ENCODE results near the gene GTPBP2. TPM values are rescaled to one million over a fixed set of nuclear protein-coding genes. Genes with fewer than 3 reads are reported as not detected.
A peak's percentile ranks its signal among the peaks of the same experiment; 100 is the strongest.

Gene GTPBP2
- total and polyA plus RNA-seq, 2 of the 13 experiments (the other 11 are each of a cell fraction or from before 2014, with no cell fraction given): 26.9 to 88.2 TPM

DNA sequence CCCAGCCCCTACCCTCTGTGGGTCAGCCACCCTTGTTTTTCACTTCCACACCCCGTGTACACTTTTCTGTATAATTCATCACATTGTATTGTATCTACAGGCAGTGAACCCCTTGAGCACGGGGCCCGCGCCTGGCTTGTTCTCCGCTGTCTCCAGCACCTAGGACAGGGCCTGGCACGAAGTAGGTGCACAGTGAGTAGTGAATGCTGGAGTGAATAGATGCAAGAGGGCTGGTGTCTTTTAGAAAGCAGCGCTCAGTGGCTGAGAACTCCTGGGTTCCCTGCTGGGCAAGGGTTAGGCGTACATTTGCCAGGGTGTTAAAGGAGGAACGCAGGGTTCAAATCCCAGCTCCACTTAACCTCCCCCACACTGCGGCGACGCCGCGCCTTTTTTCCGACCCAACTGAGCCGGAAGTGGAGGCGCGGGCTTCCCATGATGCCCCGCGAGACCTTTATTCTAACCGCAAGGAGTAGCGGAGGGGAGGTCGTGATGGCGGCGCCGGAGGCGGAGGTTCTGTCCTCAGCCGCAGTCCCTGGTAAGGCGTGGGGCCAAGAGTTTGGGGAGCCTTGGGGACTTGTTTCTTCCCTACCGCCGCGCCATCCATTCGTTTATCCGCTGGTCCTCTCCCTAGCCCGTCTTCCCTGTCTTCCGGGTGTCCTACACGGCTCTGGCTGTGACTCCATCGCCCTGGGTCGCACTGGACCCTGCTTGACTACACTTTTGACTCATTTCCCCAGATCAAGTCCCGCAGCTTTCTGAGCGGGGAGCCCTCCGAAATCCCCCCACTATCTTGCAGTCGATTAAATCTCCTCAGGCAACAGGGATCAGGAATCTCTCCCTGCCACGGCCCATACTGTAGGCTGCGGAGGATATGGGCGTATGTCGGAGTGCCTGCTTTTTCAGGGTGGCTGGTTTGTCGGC, 6.6 kb upstream of the GTPBP2 start, which contains the start of gene MAD2L1BP (continued):
- TF ChIP-seq, protein P1, sequence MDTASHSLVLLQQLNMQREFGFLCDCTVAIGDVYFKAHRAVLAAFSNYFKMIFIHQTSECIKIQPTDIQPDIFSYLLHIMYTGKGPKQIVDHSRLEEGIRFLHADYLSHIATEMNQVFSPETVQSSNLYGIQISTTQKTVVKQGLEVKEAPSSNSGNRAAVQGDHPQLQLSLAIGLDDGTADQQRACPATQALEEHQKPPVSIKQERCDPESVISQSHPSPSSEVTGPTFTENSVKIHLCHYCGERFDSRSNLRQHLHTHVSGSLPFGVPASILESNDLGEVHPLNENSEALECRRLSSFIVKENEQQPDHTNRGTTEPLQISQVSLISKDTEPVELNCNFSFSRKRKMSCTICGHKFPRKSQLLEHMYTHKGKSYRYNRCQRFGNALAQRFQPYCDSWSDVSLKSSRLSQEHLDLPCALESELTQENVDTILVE (CRISPR knock-in tag; IDR thresholded peaks at IDR 0.05): peak; percentile 75
- TF ChIP-seq RXRA (CRISPR knock-in tag; IDR thresholded peaks at IDR 0.05) (peak; percentile 79), MAFG (CRISPR knock-in tag; IDR thresholded peaks at IDR 0.05) (no peak), XBP1 (CRISPR knock-in tag; IDR thresholded peaks at IDR 0.05) (no peak), RBM39 (IDR thresholded peaks at IDR 0.05; ENCODE audit: low read depth, low read length, poor library complexity, severe bottlenecking) (peak; percentile 84), GATA4 (IDR thresholded peaks at IDR 0.05; ENCODE audit: borderline replicate concordance, low read depth) (peak; percentile 83; the same call in 1 of the 2 replicates), ZNF589 (CRISPR knock-in tag; conservative IDR thresholded peaks at IDR 0.05) (peak; percentile 69; the same call in 1 of the 2 replicates), ZNF501 (CRISPR knock-in tag; IDR thresholded peaks at IDR 0.05) (peak; percentile 84), ZNF256 (CRISPR knock-in tag; conservative IDR thresholded peaks at IDR 0.05) (no peak; the same call in 1 of the 2 replicates), MEF2D (CRISPR knock-in tag; IDR thresholded peaks at IDR 0.05) (peak; percentile 86), ZNF34 (CRISPR knock-in tag; IDR thresholded peaks at IDR 0.05; ENCODE audit: borderline replicate concordance) (0 out of 2 replicates have a peak, but pooled peaks have one; percentile 45), MYNN (CRISPR knock-in tag; IDR thresholded peaks at IDR 0.05; ENCODE audit: low read depth) (no peak), AKAP8 (CRISPR knock-in tag; IDR thresholded peaks at IDR 0.05) (0 out of 2 replicates have a peak, but pooled peaks have one; percentile 40)
- TF ChIP-seq, protein P2, sequence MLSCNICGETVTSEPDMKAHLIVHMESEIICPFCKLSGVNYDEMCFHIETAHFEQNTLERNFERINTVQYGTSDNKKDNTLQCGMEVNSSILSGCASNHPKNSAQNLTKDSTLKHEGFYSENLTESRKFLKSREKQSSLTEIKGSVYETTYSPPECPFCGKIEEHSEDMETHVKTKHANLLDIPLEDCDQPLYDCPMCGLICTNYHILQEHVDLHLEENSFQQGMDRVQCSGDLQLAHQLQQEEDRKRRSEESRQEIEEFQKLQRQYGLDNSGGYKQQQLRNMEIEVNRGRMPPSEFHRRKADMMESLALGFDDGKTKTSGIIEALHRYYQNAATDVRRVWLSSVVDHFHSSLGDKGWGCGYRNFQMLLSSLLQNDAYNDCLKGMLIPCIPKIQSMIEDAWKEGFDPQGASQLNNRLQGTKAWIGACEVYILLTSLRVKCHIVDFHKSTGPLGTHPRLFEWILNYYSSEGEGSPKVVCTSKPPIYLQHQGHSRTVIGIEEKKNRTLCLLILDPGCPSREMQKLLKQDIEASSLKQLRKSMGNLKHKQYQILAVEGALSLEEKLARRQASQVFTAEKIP (CRISPR knock-in tag; IDR thresholded peaks at IDR 0.05; ENCODE audit: borderline replicate concordance): no peak
- TF ChIP-seq, protein P3, sequence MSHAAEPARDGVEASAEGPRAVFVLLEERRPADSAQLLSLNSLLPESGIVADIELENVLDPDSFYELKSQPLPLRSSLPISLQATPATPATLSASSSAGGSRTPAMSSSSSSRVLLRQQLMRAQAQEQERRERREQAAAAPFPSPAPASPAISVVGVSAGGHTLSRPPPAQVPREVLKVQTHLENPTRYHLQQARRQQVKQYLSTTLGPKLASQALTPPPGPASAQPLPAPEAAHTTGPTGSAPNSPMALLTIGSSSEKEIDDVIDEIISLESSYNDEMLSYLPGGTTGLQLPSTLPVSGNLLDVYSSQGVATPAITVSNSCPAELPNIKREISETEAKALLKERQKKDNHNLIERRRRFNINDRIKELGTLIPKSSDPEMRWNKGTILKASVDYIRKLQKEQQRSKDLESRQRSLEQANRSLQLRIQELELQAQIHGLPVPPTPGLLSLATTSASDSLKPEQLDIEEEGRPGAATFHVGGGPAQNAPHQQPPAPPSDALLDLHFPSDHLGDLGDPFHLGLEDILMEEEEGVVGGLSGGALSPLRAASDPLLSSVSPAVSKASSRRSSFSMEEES (CRISPR knock-in tag; IDR thresholded peaks at IDR 0.05): peak; percentile 71
- TF ChIP-seq, protein P4, sequence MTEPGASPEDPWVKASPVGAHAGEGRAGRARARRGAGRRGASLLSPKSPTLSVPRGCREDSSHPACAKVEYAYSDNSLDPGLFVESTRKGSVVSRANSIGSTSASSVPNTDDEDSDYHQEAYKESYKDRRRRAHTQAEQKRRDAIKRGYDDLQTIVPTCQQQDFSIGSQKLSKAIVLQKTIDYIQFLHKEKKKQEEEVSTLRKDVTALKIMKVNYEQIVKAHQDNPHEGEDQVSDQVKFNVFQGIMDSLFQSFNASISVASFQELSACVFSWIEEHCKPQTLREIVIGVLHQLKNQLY (CRISPR knock-in tag; IDR thresholded peaks at IDR 0.05): peak; percentile 50
- TF ChIP-seq, protein P5, sequence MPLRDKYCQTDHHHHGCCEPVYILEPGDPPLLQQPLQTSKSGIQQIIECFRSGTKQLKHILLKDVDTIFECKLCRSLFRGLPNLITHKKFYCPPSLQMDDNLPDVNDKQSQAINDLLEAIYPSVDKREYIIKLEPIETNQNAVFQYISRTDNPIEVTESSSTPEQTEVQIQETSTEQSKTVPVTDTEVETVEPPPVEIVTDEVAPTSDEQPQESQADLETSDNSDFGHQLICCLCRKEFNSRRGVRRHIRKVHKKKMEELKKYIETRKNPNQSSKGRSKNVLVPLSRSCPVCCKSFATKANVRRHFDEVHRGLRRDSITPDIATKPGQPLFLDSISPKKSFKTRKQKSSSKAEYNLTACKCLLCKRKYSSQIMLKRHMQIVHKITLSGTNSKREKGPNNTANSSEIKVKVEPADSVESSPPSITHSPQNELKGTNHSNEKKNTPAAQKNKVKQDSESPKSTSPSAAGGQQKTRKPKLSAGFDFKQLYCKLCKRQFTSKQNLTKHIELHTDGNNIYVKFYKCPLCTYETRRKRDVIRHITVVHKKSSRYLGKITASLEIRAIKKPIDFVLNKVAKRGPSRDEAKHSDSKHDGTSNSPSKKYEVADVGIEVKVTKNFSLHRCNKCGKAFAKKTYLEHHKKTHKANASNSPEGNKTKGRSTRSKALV (CRISPR knock-in tag; IDR thresholded peaks at IDR 0.05): no peak; the same call in 1 of the 2 replicates
- TF ChIP-seq, protein P6, sequence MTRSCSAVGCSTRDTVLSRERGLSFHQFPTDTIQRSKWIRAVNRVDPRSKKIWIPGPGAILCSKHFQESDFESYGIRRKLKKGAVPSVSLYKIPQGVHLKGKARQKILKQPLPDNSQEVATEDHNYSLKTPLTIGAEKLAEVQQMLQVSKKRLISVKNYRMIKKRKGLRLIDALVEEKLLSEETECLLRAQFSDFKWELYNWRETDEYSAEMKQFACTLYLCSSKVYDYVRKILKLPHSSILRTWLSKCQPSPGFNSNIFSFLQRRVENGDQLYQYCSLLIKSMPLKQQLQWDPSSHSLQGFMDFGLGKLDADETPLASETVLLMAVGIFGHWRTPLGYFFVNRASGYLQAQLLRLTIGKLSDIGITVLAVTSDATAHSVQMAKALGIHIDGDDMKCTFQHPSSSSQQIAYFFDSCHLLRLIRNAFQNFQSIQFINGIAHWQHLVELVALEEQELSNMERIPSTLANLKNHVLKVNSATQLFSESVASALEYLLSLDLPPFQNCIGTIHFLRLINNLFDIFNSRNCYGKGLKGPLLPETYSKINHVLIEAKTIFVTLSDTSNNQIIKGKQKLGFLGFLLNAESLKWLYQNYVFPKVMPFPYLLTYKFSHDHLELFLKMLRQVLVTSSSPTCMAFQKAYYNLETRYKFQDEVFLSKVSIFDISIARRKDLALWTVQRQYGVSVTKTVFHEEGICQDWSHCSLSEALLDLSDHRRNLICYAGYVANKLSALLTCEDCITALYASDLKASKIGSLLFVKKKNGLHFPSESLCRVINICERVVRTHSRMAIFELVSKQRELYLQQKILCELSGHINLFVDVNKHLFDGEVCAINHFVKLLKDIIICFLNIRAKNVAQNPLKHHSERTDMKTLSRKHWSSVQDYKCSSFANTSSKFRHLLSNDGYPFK (CRISPR knock-in tag; IDR thresholded peaks at IDR 0.05; ENCODE audit: borderline replicate concordance): peak; percentile 95
